Breast epithelium (tissue), 3 donors: ENCODE results near the gene IL15.

Experiments
- POLR2AphosphoS5 ChIP-seq, 3 donors: sonication (generic); formaldehyde crosslinking; IDR thresholded peaks; one replicate each; pipeline ENCODE4 v1.6.1; 2017; ENCODE audit warnings: antibody characterized with exemption in 3 of 3
- TF ChIP-seq, protein P1 (sequence below), 3 donors: fragments of 450-650 bp; IDR thresholded peaks; one replicate each; pipeline ENCODE4 v1.5.1; 2016 to 2017; ENCODE audit warnings: antibody characterized with exemption in 3 of 3, mild to moderate bottlenecking in 3 of 3, moderate library complexity in 3 of 3

DNA sequence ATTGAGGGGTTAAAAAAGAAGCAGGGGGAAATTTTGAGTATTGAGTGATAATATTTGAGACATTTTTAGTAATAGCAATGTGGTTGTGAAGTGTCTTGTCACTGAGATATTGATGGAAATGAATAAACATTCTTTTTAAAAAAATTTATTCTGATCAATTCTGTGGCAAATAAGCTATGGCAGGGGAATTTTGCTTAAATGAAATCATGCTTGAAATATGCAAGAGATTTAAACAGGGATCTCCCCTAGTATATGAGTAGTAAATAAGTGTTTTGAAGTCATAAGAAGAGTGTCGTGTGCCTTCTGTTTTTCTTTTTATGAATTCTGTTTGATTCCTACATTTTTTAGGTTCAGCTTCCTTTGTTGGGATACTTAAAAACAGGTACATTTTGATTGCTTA is 23.2 kb downstream of the IL15 start:
- TF ChIP-seq, protein P1, sequence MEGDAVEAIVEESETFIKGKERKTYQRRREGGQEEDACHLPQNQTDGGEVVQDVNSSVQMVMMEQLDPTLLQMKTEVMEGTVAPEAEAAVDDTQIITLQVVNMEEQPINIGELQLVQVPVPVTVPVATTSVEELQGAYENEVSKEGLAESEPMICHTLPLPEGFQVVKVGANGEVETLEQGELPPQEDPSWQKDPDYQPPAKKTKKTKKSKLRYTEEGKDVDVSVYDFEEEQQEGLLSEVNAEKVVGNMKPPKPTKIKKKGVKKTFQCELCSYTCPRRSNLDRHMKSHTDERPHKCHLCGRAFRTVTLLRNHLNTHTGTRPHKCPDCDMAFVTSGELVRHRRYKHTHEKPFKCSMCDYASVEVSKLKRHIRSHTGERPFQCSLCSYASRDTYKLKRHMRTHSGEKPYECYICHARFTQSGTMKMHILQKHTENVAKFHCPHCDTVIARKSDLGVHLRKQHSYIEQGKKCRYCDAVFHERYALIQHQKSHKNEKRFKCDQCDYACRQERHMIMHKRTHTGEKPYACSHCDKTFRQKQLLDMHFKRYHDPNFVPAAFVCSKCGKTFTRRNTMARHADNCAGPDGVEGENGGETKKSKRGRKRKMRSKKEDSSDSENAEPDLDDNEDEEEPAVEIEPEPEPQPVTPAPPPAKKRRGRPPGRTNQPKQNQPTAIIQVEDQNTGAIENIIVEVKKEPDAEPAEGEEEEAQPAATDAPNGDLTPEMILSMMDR (IDR thresholded peaks at IDR 0.05), result no peak
- no peak for TF ChIP-seq POLR2AphosphoS5 (IDR thresholded peaks at IDR 0.05)
